ENCODE data around the gene ACTRT2.

ACTRT2 gene

GRCh38 chr1:3024588-3024987 is 3.3 kb downstream of the ACTRT2 start:
- Histone ChIP-seq H3K9ac (ENCODE audit: low read length in 5 of 5) (no peak overlapping the region), H3K27ac (ENCODE audit: low read depth, low read length) (no peak overlapping the region), H3K9me3 (ENCODE audit: control insufficient read depth in 5 of 5, low read length in 5 of 5) (no peaks in the 10 kb centered on the region), H3K4me3 (ENCODE audit: low read depth in 1 of 5, low read length in 5 of 5) (no peak overlapping the region), H3K4me1 (ENCODE audit: control insufficient read depth in 5 of 5, insufficient read depth in 5 of 5, low read length in 5 of 5) (no peaks in the 10 kb centered on the region), H3K27me3 (ENCODE audit: control insufficient read depth in 5 of 5, insufficient read depth in 4 of 5, low read length in 5 of 5) (peaks cover 0 to 23% (median 3%) of the 10 kb centered on the region in 5 donors), H3K36me3 (ENCODE audit: control insufficient read depth in 5 of 5, insufficient read depth in 5 of 5, low read length in 5 of 5) (no peaks in the 10 kb centered on the region)

GRCh38 chr1:3026124-3026523 is 4.9 kb downstream of the ACTRT2 start:
- H3K27me3 ChIP-seq (ENCODE audit: control insufficient read depth in 5 of 5, insufficient read depth in 4 of 5, low read length in 5 of 5): peaks cover 0 to 16% (median 8%) of the 10 kb centered on the region in 5 donors
- H3K9me3 ChIP-seq (ENCODE audit: control insufficient read depth in 5 of 5, low read length in 5 of 5): no peaks in the 10 kb centered on the region
- peaks cover 0 to 9% (median 6%) of the 10 kb centered on the region in 5 donors for H3K4me1 ChIP-seq (ENCODE audit: control insufficient read depth in 5 of 5, insufficient read depth in 5 of 5, low read length in 5 of 5)
- no peak overlapping the region for H3K4me3 ChIP-seq (ENCODE audit: low read depth in 1 of 5, low read length in 5 of 5)
- no peak overlapping the region for H3K9ac ChIP-seq (ENCODE audit: low read length in 5 of 5)
- no peak overlapping the region for H3K27ac ChIP-seq (ENCODE audit: low read depth, low read length)
- no peaks in the 10 kb centered on the region for H3K36me3 ChIP-seq (ENCODE audit: control insufficient read depth in 5 of 5, insufficient read depth in 5 of 5, low read length in 5 of 5)

- H3K4me3 ChIP-seq (ENCODE audit: low read depth in 1 of 5, low read length in 5 of 5): no peak overlapping the region
- H3K36me3 ChIP-seq (ENCODE audit: control insufficient read depth in 5 of 5, insufficient read depth in 5 of 5, low read length in 5 of 5): no peaks in the 10 kb centered on the region
- no peaks in the 10 kb centered on the region for H3K9me3 ChIP-seq (ENCODE audit: control insufficient read depth in 5 of 5, low read length in 5 of 5)
- no peak overlapping the region for H3K9ac ChIP-seq (ENCODE audit: low read length in 5 of 5)
- peaks cover 0 to 16% (median 12%) of the 10 kb centered on the region in 5 donors for H3K4me1 ChIP-seq (ENCODE audit: control insufficient read depth in 5 of 5, insufficient read depth in 5 of 5, low read length in 5 of 5)
- peaks cover 0 to 12% (median 8%) of the 10 kb centered on the region in 5 donors for H3K27me3 ChIP-seq (ENCODE audit: control insufficient read depth in 5 of 5, insufficient read depth in 4 of 5, low read length in 5 of 5)
- H3K27ac ChIP-seq (ENCODE audit: low read depth, low read length): no peak overlapping the region
These were observed 5.5 kb downstream of the ACTRT2 start for GRCh38 chr1:3026581-3027391.

GRCh38 chr1:3027611-3028371 is 6.5 kb downstream of the ACTRT2 start:
- H3K36me3 ChIP-seq (ENCODE audit: control insufficient read depth in 5 of 5, insufficient read depth in 5 of 5, low read length in 5 of 5): no peaks in the 10 kb centered on the region
- peaks cover 0 to 11% (median 7%) of the 10 kb centered on the region in 5 donors for H3K27me3 ChIP-seq (ENCODE audit: control insufficient read depth in 5 of 5, insufficient read depth in 4 of 5, low read length in 5 of 5)
- no peak overlapping the region for H3K4me3 ChIP-seq (ENCODE audit: low read depth in 1 of 5, low read length in 5 of 5)
- no peak overlapping the region for H3K27ac ChIP-seq (ENCODE audit: low read depth, low read length)
- peaks cover 0 to 26% (median 22%) of the 10 kb centered on the region in 5 donors for H3K4me1 ChIP-seq (ENCODE audit: control insufficient read depth in 5 of 5, insufficient read depth in 5 of 5, low read length in 5 of 5)
- H3K9ac ChIP-seq (ENCODE audit: low read length in 5 of 5): no peak overlapping the region
- H3K9me3 ChIP-seq (ENCODE audit: control insufficient read depth in 5 of 5, low read length in 5 of 5): no peaks in the 10 kb centered on the region

GRCh38 chr1:3028531-3029282 is 7.4 kb downstream of the ACTRT2 start:
- no peaks in the 10 kb centered on the region for H3K36me3 ChIP-seq (ENCODE audit: control insufficient read depth in 5 of 5, insufficient read depth in 5 of 5, low read length in 5 of 5)
- no peak overlapping the region for H3K9ac ChIP-seq (ENCODE audit: low read length in 5 of 5)
- H3K27me3 ChIP-seq (ENCODE audit: control insufficient read depth in 5 of 5, insufficient read depth in 4 of 5, low read length in 5 of 5): peaks cover 0 to 11% (median 5%) of the 10 kb centered on the region in 5 donors
- peaks cover 0 to 34% (median 29%) of the 10 kb centered on the region in 5 donors for H3K4me1 ChIP-seq (ENCODE audit: control insufficient read depth in 5 of 5, insufficient read depth in 5 of 5, low read length in 5 of 5)
- no peaks in the 10 kb centered on the region for H3K9me3 ChIP-seq (ENCODE audit: control insufficient read depth in 5 of 5, low read length in 5 of 5)
- no peak overlapping the region for H3K27ac ChIP-seq (ENCODE audit: low read depth, low read length)
- no peak overlapping the region for H3K4me3 ChIP-seq (ENCODE audit: low read depth in 1 of 5, low read length in 5 of 5)

- Histone ChIP-seq H3K27me3 (ENCODE audit: control insufficient read depth in 5 of 5, insufficient read depth in 4 of 5, low read length in 5 of 5) (peaks cover 0 to 11% (median 5%) of the 10 kb centered on the region in 5 donors), H3K36me3 (ENCODE audit: control insufficient read depth in 5 of 5, insufficient read depth in 5 of 5, low read length in 5 of 5) (no peaks in the 10 kb centered on the region), H3K27ac (ENCODE audit: low read depth, low read length) (no peak overlapping the region), H3K9ac (ENCODE audit: low read length in 5 of 5) (no peak overlapping the region), H3K9me3 (ENCODE audit: control insufficient read depth in 5 of 5, low read length in 5 of 5) (no peaks in the 10 kb centered on the region), H3K4me3 (ENCODE audit: low read depth in 1 of 5, low read length in 5 of 5) (no peak overlapping the region), H3K4me1 (ENCODE audit: control insufficient read depth in 5 of 5, insufficient read depth in 5 of 5, low read length in 5 of 5) (peaks cover 0 to 42% (median 35%) of the 10 kb centered on the region in 5 donors)
These were observed 8.3 kb downstream of the ACTRT2 start for GRCh38 chr1:3029481-3029961.

GRCh38 chr1:3029991-3030662 is 8.9 kb downstream of the ACTRT2 start:
- no peak overlapping the region for H3K27ac ChIP-seq (ENCODE audit: low read depth, low read length)
- H3K36me3 ChIP-seq (ENCODE audit: control insufficient read depth in 5 of 5, insufficient read depth in 5 of 5, low read length in 5 of 5): no peaks in the 10 kb centered on the region
- H3K9ac ChIP-seq (ENCODE audit: low read length in 5 of 5): no peak overlapping the region
- no peak overlapping the region for H3K4me3 ChIP-seq (ENCODE audit: low read depth in 1 of 5, low read length in 5 of 5)
- no peaks in the 10 kb centered on the region for H3K9me3 ChIP-seq (ENCODE audit: control insufficient read depth in 5 of 5, low read length in 5 of 5)
- peaks cover 0 to 11% (median 5%) of the 10 kb centered on the region in 5 donors for H3K27me3 ChIP-seq (ENCODE audit: control insufficient read depth in 5 of 5, insufficient read depth in 4 of 5, low read length in 5 of 5)
- H3K4me1 ChIP-seq (ENCODE audit: control insufficient read depth in 5 of 5, insufficient read depth in 5 of 5, low read length in 5 of 5): peaks cover 0 to 48% (median 41%) of the 10 kb centered on the region in 5 donors

- H3K4me3 ChIP-seq (ENCODE audit: low read depth in 1 of 5, low read length in 5 of 5): no peak overlapping the region
- H3K9me3 ChIP-seq (ENCODE audit: control insufficient read depth in 5 of 5, low read length in 5 of 5): no peaks in the 10 kb centered on the region
- peaks cover 0 to 55% (median 48%) of the 10 kb centered on the region in 5 donors for H3K4me1 ChIP-seq (ENCODE audit: control insufficient read depth in 5 of 5, insufficient read depth in 5 of 5, low read length in 5 of 5)
- H3K9ac ChIP-seq (ENCODE audit: low read length in 5 of 5): peak overlapping the region in 1 of 5 donors; percentile 59
- H3K36me3 ChIP-seq (ENCODE audit: control insufficient read depth in 5 of 5, insufficient read depth in 5 of 5, low read length in 5 of 5): no peaks in the 10 kb centered on the region
- H3K27me3 ChIP-seq (ENCODE audit: control insufficient read depth in 5 of 5, insufficient read depth in 4 of 5, low read length in 5 of 5): peaks cover 0 to 11% (median 5%) of the 10 kb centered on the region in 5 donors
- peak overlapping the region; percentile 72 for H3K27ac ChIP-seq (ENCODE audit: low read depth, low read length)
These were observed 9.6 kb downstream of the ACTRT2 start for GRCh38 chr1:3030663-3031381.
